ENCODE results near the gene B9D1. TPM values are rescaled to one million over a fixed set of nuclear protein-coding genes. Genes with fewer than 3 reads are reported as not detected.

B9D1 gene
- total RNA-seq, 1 donor from 2014 or later: 49.1 TPM

- no peaks in the 10 kb centered on the region for H3K36me3 ChIP-seq
- no peak for TF ChIP-seq CTCF (IDR thresholded peaks at IDR 0.05)
- no peak for DNase-seq (ENCODE audit: low spot score in 2 of 2)
- intact Hi-C loops (cut with DNase I): no loop called here
- no peak overlapping the region for H3K4me3 ChIP-seq
- H3K9me3 ChIP-seq: no peaks in the 10 kb centered on the region
- H3K27me3 ChIP-seq: no peaks in the 10 kb centered on the region
- H3K4me1 ChIP-seq: peaks cover 11 to 19% of the 10 kb centered on the region in 2 donors
- no peak overlapping the region for H3K27ac ChIP-seq
These were observed 20.6 kb downstream of the B9D1 start for GRCh38 chr17:19341641-19342610.

GRCh38 chr17:19341211-19341631, 21.3 kb downstream of the B9D1 start:
- DNase-seq (ENCODE audit: low spot score in 2 of 2): peak; percentile 2 to 62
- H3K4me1 ChIP-seq: peaks cover 7 to 12% of the 10 kb centered on the region in 2 donors
- H3K27ac ChIP-seq: no peak overlapping the region
- H3K9me3 ChIP-seq: no peaks in the 10 kb centered on the region
- H3K27me3 ChIP-seq: no peaks in the 10 kb centered on the region
- no peaks in the 10 kb centered on the region for H3K36me3 ChIP-seq
- intact Hi-C loops (cut with DNase I): no loop called here
- H3K4me3 ChIP-seq: no peak overlapping the region
- no peak for TF ChIP-seq CTCF (IDR thresholded peaks at IDR 0.05)

GRCh38 chr17:19339341-19339815, 23.1 kb downstream of the B9D1 start:
- TF ChIP-seq CTCF (IDR thresholded peaks at IDR 0.05): no peak
- intact Hi-C loops (cut with DNase I): no loop called here
- Histone ChIP-seq H3K4me3 (no peak overlapping the region), H3K4me1 (peaks cover 0 to 2% of the 10 kb centered on the region in 2 donors), H3K27ac (no peak overlapping the region), H3K9me3 (no peaks in the 10 kb centered on the region), H3K27me3 (no peaks in the 10 kb centered on the region), H3K36me3 (no peaks in the 10 kb centered on the region)
- peak in 1 of 2 donors; percentile 12 for DNase-seq (ENCODE audit: low spot score in 2 of 2)

- Histone ChIP-seq H3K4me3 (no peak overlapping the region), H3K27ac (no peak overlapping the region), H3K36me3 (peaks cover 7 to 8% of the 10 kb centered on the region in 2 donors), H3K9me3 (no peaks in the 10 kb centered on the region), H3K27me3 (no peaks in the 10 kb centered on the region), H3K4me1 (peaks cover 0 to 2% of the 10 kb centered on the region in 2 donors)
- TF ChIP-seq CTCF (IDR thresholded peaks at IDR 0.05): peak; percentile 16 to 58 (median 45)
- DNase-seq (ENCODE audit: low spot score in 2 of 2): peak; percentile 7 to 66
- intact Hi-C loops (cut with DNase I): no loop called here
These were observed 24.2 kb downstream of the B9D1 start for GRCh38 chr17:19338031-19338990.

- H3K9me3 ChIP-seq: no peaks in the 10 kb centered on the region
- H3K4me1 ChIP-seq: peaks cover 0 to 2% of the 10 kb centered on the region in 2 donors
- intact Hi-C loops (cut with DNase I): no loop called here
- no peak overlapping the region for H3K27ac ChIP-seq
- H3K4me3 ChIP-seq: no peak overlapping the region
- H3K36me3 ChIP-seq: peaks cover 8 to 11% of the 10 kb centered on the region in 2 donors
- H3K27me3 ChIP-seq: no peaks in the 10 kb centered on the region
- peak in 1 of 2 donors; percentile 1 for DNase-seq (ENCODE audit: low spot score in 2 of 2)
- TF ChIP-seq CTCF (IDR thresholded peaks at IDR 0.05): no peak
These were observed 24.9 kb downstream of the B9D1 start for GRCh38 chr17:19337712-19338023.

All from ascending aorta (tissue), 2 donors.